IMR-90 (cell line): ENCODE data around the gene PNMA5. TPM values are rescaled to one million over a fixed set of nuclear protein-coding genes. Genes with fewer than 3 reads are reported as not detected.

Experiments
- ATAC-seq: fragments of 200-7000 bp; cut with Tn5 transposase; 2 replicates; pipeline ENCODE4 v1.9.1; 2020; ENCODE audit warnings: low read depth, mild to moderate bottlenecking, moderate library complexity
- BruUV-seq: library from RNA; stranded (reverse); fragments of 400-500 nt; replicated peaks from 2 replicates; lab custom pipeline; 2021; lab: Mats Ljungman, UMichigan
- CTCF ChIA-PET: fragments of 300-600 bp; formaldehyde crosslinking; extraction: SDS; loops from one replicate; lab custom pipeline; 2021; ENCODE audit warnings: antibody characterized with exemption; lab: Yijun Ruan, JAX
- POLR2A ChIA-PET: fragments of 300-600 bp; sonication (Branson Sonifier 250); formaldehyde crosslinking; loops from one replicate; lab custom pipeline; 2022; ENCODE audit warnings: antibody characterized with exemption; ENCODE audit not compliant: unreplicated experiment; lab: Charles Lee
- DNase-seq: peaks from one replicate; pipeline ENCODE4 v3.0.0; 2013
- H2AFZ ChIP-seq: replicated peaks from 2 replicates; pipeline ENCODE3; 2013; ENCODE audit warnings: low read length, mild to moderate bottlenecking; ENCODE audit not compliant: poor library complexity
- H2AK5ac ChIP-seq: 2 replicates; pipeline ENCODE4 v1.6.1; 2013; ENCODE audit warnings: low read depth, low read length, inconsistent platforms
- H2AK9ac ChIP-seq: replicated peaks from 2 replicates; pipeline ENCODE3; 2013; ENCODE audit warnings: mild to moderate bottlenecking, low read depth, low read length, moderate library complexity; ENCODE audit not compliant: poor library complexity
- H2BK120ac ChIP-seq: 2 replicates; pipeline ENCODE4 v1.6.1; 2013; ENCODE audit warnings: low read depth, low read length, inconsistent platforms
- H2BK15ac ChIP-seq: 3 replicates; pipeline ENCODE4 v1.6.1; 2013; ENCODE audit warnings: low read depth, low read length, inconsistent platforms
- H2BK20ac ChIP-seq: 2 replicates; pipeline ENCODE4 v1.6.1; 2013; ENCODE audit warnings: low read depth, mild to moderate bottlenecking, inconsistent platforms, low read length, moderate library complexity
- H2BK5ac ChIP-seq: 2 replicates; pipeline ENCODE4 v1.6.1; 2013; ENCODE audit warnings: mild to moderate bottlenecking, low read depth, low read length, inconsistent platforms; ENCODE audit not compliant: poor library complexity, severe bottlenecking
- H3K14ac ChIP-seq: replicated peaks from 2 replicates; pipeline ENCODE4 v1.6.1; 2013; ENCODE audit warnings: low read depth, low read length, inconsistent platforms
- H3K18ac ChIP-seq: 2 replicates; pipeline ENCODE4 v1.6.1; 2013; ENCODE audit warnings: low read depth, low read length, control low read depth
- H3K23ac ChIP-seq: 2 replicates; pipeline ENCODE4 v1.6.1; 2013; ENCODE audit warnings: low read depth, low read length, inconsistent platforms
- H3K27ac ChIP-seq: 2 replicates; pipeline ENCODE4 v1.5.1; 2013; ENCODE audit warnings: mild to moderate bottlenecking, control low read depth, low read length; ENCODE audit not compliant: insufficient read depth
- H3K27me3 ChIP-seq: 2 replicates; pipeline ENCODE4 v1.6.1; 2013; ENCODE audit warnings: low read length; ENCODE audit not compliant: control insufficient read depth, insufficient read depth
- H3K36me3 ChIP-seq: 2 replicates; pipeline ENCODE4 v1.6.1; 2013; ENCODE audit warnings: low read length, mixed read lengths; ENCODE audit not compliant: control insufficient read depth, insufficient read depth
- H3K4ac ChIP-seq: 2 replicates; pipeline ENCODE4 v1.6.1; 2013; ENCODE audit warnings: low read depth, low read length, inconsistent platforms
- H3K4me1 ChIP-seq: 2 replicates; pipeline ENCODE4 v1.6.1; 2013; ENCODE audit warnings: low read length, mixed read lengths; ENCODE audit not compliant: control insufficient read depth, insufficient read depth
- H3K4me2 ChIP-seq: 2 replicates; pipeline ENCODE4 v1.6.1; 2013; ENCODE audit warnings: low read depth, mild to moderate bottlenecking, control low read depth, low read length, moderate library complexity
- H3K4me3 ChIP-seq: 2 replicates; pipeline ENCODE4 v1.5.1; 2013; ENCODE audit warnings: low read depth, mild to moderate bottlenecking, control low read depth, low read length, moderate library complexity; ENCODE audit not compliant: insufficient read depth
- H3K56ac ChIP-seq: 2 replicates; pipeline ENCODE4 v1.6.1; 2013; ENCODE audit warnings: low read length, inconsistent platforms; ENCODE audit not compliant: insufficient read depth; ENCODE audit errors: extremely low read depth
- H3K79me1 ChIP-seq, 2 experiments: 2 replicates each; pipeline ENCODE4 v1.6.1; 2013; ENCODE audit warnings: low read length in 2 of 2, inconsistent platforms in 1 of 2, low read depth in 1 of 2
- H3K9ac ChIP-seq: 2 replicates; pipeline ENCODE4 v1.6.1; 2013; ENCODE audit warnings: low read depth, low read length, control low read depth
- H3K9me1 ChIP-seq: 2 replicates; pipeline ENCODE4 v1.6.1; 2013; ENCODE audit warnings: low read length, inconsistent platforms; ENCODE audit not compliant: insufficient read depth
- H3K9me3 ChIP-seq: 2 replicates; pipeline ENCODE4 v1.6.1; 2013; ENCODE audit warnings: low read length; ENCODE audit not compliant: control insufficient read depth, insufficient read depth
- H4K20me1 ChIP-seq: 2 replicates; pipeline ENCODE4 v1.6.1; 2013; ENCODE audit warnings: low read length, inconsistent platforms; ENCODE audit not compliant: insufficient read depth
- H4K5ac ChIP-seq: 2 replicates; pipeline ENCODE4 v1.6.1; 2013; ENCODE audit warnings: mild to moderate bottlenecking, low read depth, low read length, control low read depth
- H4K8ac ChIP-seq, 2 experiments: 2 replicates each; pipeline ENCODE4 v1.6.1; 2013; ENCODE audit warnings: low read depth in 2 of 2, low read length in 2 of 2, control low read depth in 1 of 2, inconsistent platforms in 1 of 2
- H4K91ac ChIP-seq: 2 replicates; pipeline ENCODE4 v1.6.1; 2013; ENCODE audit warnings: low read depth, low read length, inconsistent platforms; ENCODE audit not compliant: insufficient read depth
- BHLHE40 ChIP-seq: fragments of 150-350 bp; IDR thresholded peaks from 2 replicates; pipeline ENCODE4 v1.6.1; 2016; ENCODE audit warnings: mild to moderate bottlenecking, low read depth, low read length
- CEBPB ChIP-seq: IDR thresholded peaks from 2 replicates; pipeline ENCODE4 v1.6.1; 2012; ENCODE audit warnings: low read depth, low read length, improper control_type of control experiment
- CHD1 ChIP-seq: IDR thresholded peaks from 2 replicates; pipeline ENCODE4 v1.6.1; 2012; ENCODE audit warnings: low read depth, low read length, improper control_type of control experiment
- FOS ChIP-seq: fragments of 150-350 bp; IDR thresholded peaks from 2 replicates; pipeline ENCODE4 v1.6.1; 2016; ENCODE audit warnings: low read depth, low read length
- MAFK ChIP-seq: IDR thresholded peaks from 2 replicates; pipeline ENCODE4 v1.6.1; 2012; ENCODE audit warnings: low read depth, low read length, improper control_type of control experiment
- MAZ ChIP-seq: IDR thresholded peaks from 2 replicates; pipeline ENCODE4 v1.6.1; 2012; ENCODE audit warnings: low read depth, mild to moderate bottlenecking, low read length, improper control_type of control experiment, moderate library complexity, borderline replicate concordance
- MXI1 ChIP-seq: IDR thresholded peaks from 2 replicates; pipeline ENCODE4 v1.6.1; 2012; ENCODE audit warnings: low read depth, mild to moderate bottlenecking, low read length, moderate library complexity, borderline replicate concordance
- NFE2L2 ChIP-seq: fragments of 150-350 bp; IDR thresholded peaks from 2 replicates; pipeline ENCODE4 v1.6.1; 2016; ENCODE audit warnings: low read depth, mild to moderate bottlenecking, low read length
- POLR2A ChIP-seq: IDR thresholded peaks from 2 replicates; pipeline ENCODE4 v1.6.1; 2012; ENCODE audit warnings: mild to moderate bottlenecking, low read depth, low read length
- RAD21 ChIP-seq: IDR thresholded peaks from 2 replicates; pipeline ENCODE4 v1.6.1; 2012; ENCODE audit warnings: low read length, improper control_type of control experiment
- RCOR1 ChIP-seq: IDR thresholded peaks from 2 replicates; pipeline ENCODE4 v1.6.1; 2012; ENCODE audit warnings: mild to moderate bottlenecking, low read length, improper control_type of control experiment; ENCODE audit not compliant: insufficient replicate concordance
- RFX5 ChIP-seq: IDR thresholded peaks from 2 replicates; pipeline ENCODE4 v1.8.0; 2012; ENCODE audit warnings: low read depth, mild to moderate bottlenecking, low read length, moderate library complexity
- SMC3 ChIP-seq: fragments of 150-350 bp; IDR thresholded peaks from 2 replicates; pipeline ENCODE4 v1.6.1; 2016; ENCODE audit warnings: low read depth, mild to moderate bottlenecking, antibody characterized with exemption, low read length, moderate library complexity
- WGBS, 2 experiments: methylation state at CpG; one replicate each; pipeline versions ENCODE4 v1.1.5 to v1.1.7; 2013; ENCODE audit warnings: missing lambda C conversion rate in 2 of 2; ENCODE audit not compliant: insufficient read length in 1 of 2; ENCODE audit errors: extremely low coverage in 2 of 2; 5-methylcytosine and 5-hydroxymethylcytosine counted together
- dilution Hi-C: fragments of 300-500 bp; cut with HindIII; formaldehyde crosslinking; loops from one replicate; pipeline ENCODE4 v1.14.3; 2018; ENCODE audit warnings: low sequenced_read_pairs; ENCODE audit not compliant: unreplicated experiment
- in situ Hi-C: fragments of 300-500 bp; cut with MboI; formaldehyde crosslinking; loops from 3 replicates; pipeline ENCODE4 v1.14.3; 2019; ENCODE audit warnings: low sequenced_read_pairs, inconsistent platforms, mixed read lengths
- intact Hi-C: fragments of 100-400 bp; cut with micrococcal nuclease; formaldehyde crosslinking; loops from 2 replicates; pipeline ENCODE4 v1.10.0; 2022
- polyA plus RNA-seq, 3 experiments: library from polyadenylated mRNA; depleted of rRNA; stranded (reverse); fragments of >200 nt; gene quantifications; 2 replicates each; pipeline ENCODE4 v1.2.3, GENCODE V29; 2012; ENCODE audit warnings: low replicate concordance in 1 of 3
- total RNA-seq: library from RNA; depleted of rRNA; stranded (reverse); fragments of >200 nt; gene quantifications from 2 replicates; pipeline ENCODE4 v1.2.3, GENCODE V29; 2012
- TF ChIP-seq, protein P1 (sequence below): fragments of 150-350 bp; IDR thresholded peaks from 2 replicates; pipeline ENCODE4 v1.6.1; 2017; ENCODE audit warnings: mild to moderate bottlenecking, antibody characterized with exemption, low read length, low read depth
- TF ChIP-seq, protein P2 (sequence below): fragments of 150-350 bp; IDR thresholded peaks from 2 replicates; pipeline ENCODE4 v1.6.1; 2016; ENCODE audit warnings: low read depth, mild to moderate bottlenecking, low read length, moderate library complexity, borderline replicate concordance
- TF ChIP-seq, protein P3 (sequence below): conservative IDR thresholded peaks from 2 replicates; pipeline ENCODE4 v1.5.1; 2012; ENCODE audit warnings: mild to moderate bottlenecking, low read depth, low read length, improper control_type of control experiment

The PNMA5 gene
- total and polyA plus RNA-seq, 2 of the 4 experiments (the other 2 are of a cell fraction) = not detected

DNA sequence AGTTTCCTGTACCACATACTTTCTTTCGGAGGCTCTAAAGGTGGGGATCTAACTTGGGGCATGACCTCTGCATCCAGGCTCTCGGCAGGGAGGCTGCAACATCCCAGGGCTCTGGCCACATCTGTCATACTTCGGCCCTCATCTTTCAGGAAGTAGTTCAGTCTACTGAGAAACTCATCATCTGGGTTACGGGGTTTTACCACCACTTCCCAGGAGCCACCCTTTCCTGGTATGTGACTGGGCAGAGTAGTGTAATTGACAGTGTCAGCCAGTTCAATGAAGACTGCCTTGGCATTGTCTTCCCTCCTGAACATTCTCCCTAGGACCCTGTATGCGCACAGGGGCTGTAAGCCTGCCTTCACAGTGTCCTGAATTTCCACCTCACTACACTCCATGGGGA, 2.8 kb downstream of the PNMA5 start:
- DNase-seq (no peak), ATAC-seq (no peak)
- ChIA-PET CTCF (no interaction called here), POLR2A (no interaction called here)
- H2AK9ac ChIP-seq = no peak overlapping the region
- TF ChIP-seq, protein P1, sequence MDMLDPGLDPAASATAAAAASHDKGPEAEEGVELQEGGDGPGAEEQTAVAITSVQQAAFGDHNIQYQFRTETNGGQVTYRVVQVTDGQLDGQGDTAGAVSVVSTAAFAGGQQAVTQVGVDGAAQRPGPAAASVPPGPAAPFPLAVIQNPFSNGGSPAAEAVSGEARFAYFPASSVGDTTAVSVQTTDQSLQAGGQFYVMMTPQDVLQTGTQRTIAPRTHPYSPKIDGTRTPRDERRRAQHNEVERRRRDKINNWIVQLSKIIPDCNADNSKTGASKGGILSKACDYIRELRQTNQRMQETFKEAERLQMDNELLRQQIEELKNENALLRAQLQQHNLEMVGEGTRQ = no peak
- no peak for TF ChIP-seq RFX5
- TF ChIP-seq POLR2A = no peak
- no peak for TF ChIP-seq BHLHE40
- TF ChIP-seq SMC3 = no peak
- TF ChIP-seq, protein P2, sequence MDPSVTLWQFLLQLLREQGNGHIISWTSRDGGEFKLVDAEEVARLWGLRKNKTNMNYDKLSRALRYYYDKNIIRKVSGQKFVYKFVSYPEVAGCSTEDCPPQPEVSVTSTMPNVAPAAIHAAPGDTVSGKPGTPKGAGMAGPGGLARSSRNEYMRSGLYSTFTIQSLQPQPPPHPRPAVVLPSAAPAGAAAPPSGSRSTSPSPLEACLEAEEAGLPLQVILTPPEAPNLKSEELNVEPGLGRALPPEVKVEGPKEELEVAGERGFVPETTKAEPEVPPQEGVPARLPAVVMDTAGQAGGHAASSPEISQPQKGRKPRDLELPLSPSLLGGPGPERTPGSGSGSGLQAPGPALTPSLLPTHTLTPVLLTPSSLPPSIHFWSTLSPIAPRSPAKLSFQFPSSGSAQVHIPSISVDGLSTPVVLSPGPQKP = no peak
- TF ChIP-seq MAZ = no peak
- no peak for TF ChIP-seq FOS
- TF ChIP-seq MXI1 = no peak
- TF ChIP-seq RAD21 = no peak
- no peak for TF ChIP-seq MAFK
- TF ChIP-seq, protein P3, sequence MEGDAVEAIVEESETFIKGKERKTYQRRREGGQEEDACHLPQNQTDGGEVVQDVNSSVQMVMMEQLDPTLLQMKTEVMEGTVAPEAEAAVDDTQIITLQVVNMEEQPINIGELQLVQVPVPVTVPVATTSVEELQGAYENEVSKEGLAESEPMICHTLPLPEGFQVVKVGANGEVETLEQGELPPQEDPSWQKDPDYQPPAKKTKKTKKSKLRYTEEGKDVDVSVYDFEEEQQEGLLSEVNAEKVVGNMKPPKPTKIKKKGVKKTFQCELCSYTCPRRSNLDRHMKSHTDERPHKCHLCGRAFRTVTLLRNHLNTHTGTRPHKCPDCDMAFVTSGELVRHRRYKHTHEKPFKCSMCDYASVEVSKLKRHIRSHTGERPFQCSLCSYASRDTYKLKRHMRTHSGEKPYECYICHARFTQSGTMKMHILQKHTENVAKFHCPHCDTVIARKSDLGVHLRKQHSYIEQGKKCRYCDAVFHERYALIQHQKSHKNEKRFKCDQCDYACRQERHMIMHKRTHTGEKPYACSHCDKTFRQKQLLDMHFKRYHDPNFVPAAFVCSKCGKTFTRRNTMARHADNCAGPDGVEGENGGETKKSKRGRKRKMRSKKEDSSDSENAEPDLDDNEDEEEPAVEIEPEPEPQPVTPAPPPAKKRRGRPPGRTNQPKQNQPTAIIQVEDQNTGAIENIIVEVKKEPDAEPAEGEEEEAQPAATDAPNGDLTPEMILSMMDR = no peak
- TF ChIP-seq CHD1 = no peak
- no peak for TF ChIP-seq RCOR1
- TF ChIP-seq NFE2L2 = no peak
- TF ChIP-seq CEBPB = no peak
- no peak overlapping the region for H3K18ac ChIP-seq
- no peak overlapping the region for H2BK20ac ChIP-seq
- H3K27ac ChIP-seq = no peak overlapping the region
- H3K4me3 ChIP-seq = no peak overlapping the region
- H2BK120ac ChIP-seq = no peak overlapping the region
- no TSS peak for BruUV-seq
- no peaks in the 10 kb centered on the region for H3K79me1 ChIP-seq
- no peak overlapping the region for H2BK5ac ChIP-seq
- no peak overlapping the region for H3K23ac ChIP-seq
- no peak overlapping the region for H2AFZ ChIP-seq
- in situ Hi-C loops (no loop called here), dilution Hi-C loops (no loop called here), intact Hi-C loops (no loop called here)
- H3K14ac ChIP-seq = no peak overlapping the region
- no peak overlapping the region for H4K5ac ChIP-seq
- no peaks in the 10 kb centered on the region for H4K20me1 ChIP-seq
- H2BK15ac ChIP-seq = no peak overlapping the region
- H3K9me1 ChIP-seq = no peaks in the 10 kb centered on the region
- no peak overlapping the region for H3K56ac ChIP-seq
- peaks cover 2% of the 10 kb centered on the region; the same call in 1 of the 2 replicates for H3K27me3 ChIP-seq
- no peak overlapping the region for H2AK5ac ChIP-seq
- no peak overlapping the region for H3K9ac ChIP-seq
- H3K9me3 ChIP-seq = no peaks in the 10 kb centered on the region
- no peaks in the 10 kb centered on the region for H3K36me3 ChIP-seq
- no peak overlapping the region for H4K91ac ChIP-seq
- no peak overlapping the region for H3K4ac ChIP-seq
- no peaks in the 10 kb centered on the region for H3K4me1 ChIP-seq
- no peak overlapping the region for H3K4me2 ChIP-seq
- WGBS, 2 experiments = no CpG with 5 or more reads among the region's 5 CpGs
- no peak overlapping the region for H4K8ac ChIP-seq
